HG03064 (cell line): ENCODE measurements around the gene TAS2R60.
"Not testable (repeated sequence)": the region's sequence is repeated elsewhere in the genome, so short reads cannot be mapped to it uniquely, and the experiment has no call there.

ENCODE experiments used
- ATAC-seq: cut with Tn5 transposase; IDR thresholded peaks from one replicate; pipeline ENCODE4 v1.9.1; 2021; ENCODE audit warnings: low read depth; ENCODE audit not compliant: unreplicated experiment

The TAS2R60 gene

DNA sequence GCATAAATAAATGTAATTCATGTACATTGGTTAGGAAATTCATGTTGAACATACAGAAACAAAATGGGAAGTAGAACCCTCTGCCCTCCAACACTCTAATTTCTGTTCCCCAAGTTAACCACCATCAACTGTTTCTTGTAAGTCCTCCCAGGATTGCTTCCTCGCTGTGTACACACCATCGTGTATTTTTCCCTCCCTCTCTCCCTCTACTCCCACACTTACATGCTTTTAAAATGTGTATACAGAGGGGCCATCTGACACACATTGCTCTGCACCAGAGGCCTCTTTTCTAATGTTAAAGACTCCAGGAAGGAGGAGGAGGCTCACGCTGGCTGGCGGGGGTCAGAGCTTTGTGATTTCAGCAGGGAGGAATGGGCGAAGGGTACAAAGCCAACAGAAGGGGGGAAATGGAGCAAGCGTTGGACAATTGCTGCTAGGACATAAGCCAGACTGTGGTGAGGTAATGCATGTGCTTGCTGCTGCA lies 32.7 kb upstream of the TAS2R60 start:
- no peak for ATAC-seq

DNA sequence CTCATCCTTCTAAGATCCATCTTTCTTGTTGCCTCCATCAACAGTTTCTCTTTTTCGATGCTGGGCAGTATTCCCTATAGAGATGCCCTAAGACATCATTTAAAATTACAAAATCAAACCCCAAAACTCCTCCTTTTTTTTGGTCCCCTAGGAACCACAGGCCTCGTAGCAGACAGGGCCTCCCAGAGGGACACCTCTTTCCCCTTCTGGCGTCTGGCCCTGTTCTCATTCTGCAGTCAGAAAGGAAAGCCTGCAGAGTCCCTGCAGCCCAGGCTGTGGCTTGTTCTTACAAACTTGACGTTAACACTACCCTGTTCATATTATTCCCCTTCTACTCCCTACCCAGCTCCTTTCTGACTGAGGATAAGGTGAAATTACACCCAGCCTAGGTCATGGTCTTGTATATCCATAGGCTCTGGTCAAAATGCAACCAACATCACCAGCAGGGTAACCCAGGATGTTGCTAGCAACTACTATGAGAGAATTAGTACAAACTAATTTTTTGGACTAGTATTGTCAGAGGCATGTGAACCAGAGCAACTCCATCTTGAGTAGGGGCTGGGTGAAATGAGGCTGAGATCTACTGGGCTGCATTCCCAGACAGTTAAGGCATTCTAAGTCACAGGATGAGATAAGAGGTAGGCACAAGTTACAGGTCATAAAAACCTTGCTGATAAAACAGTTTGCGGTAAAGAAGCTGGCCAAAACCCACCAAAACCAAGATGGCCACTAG lies 31.1 kb upstream of the TAS2R60 start:
- no peak for ATAC-seq

DNA sequence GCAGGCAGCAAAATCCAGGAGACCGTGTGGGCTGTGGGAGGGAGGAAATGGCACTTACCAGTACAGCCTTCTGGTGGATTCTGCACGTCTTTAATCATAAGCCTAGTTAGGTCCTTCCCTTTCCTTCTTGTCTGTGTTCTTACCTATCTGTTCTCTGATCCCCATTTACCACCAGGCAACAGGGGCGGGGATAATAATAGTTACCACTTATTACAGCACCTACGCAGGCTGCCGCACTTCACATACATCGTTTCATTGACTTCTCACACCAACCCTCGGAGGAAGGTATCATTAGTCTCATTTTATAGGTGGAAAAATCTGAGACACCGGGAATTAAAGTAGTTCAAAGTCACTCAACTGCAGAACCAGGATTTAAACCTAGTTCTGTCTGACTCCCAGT lies 30.1 kb upstream of the TAS2R60 start:
- ATAC-seq: no peak

DNA sequence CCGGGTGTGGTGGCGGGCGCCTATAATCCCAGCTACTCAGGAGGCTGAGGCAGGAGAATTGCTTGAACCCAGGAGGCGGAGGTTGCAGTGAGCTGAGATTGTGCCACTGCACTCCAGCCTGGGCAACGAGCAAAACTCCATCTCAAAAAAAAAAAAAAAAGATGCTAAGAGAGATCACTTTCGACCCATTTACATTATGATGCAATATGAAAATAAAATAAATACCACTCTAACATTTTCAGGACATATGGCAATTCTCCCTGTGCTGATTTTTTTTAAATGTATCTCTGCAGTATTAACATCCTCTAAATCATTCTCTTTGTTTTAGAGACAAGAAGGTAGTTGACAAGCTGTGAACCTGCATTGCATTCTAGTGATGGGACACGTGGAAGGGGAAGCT lies 28.0 kb upstream of the TAS2R60 start:
- not testable (repeated sequence) for ATAC-seq

DNA sequence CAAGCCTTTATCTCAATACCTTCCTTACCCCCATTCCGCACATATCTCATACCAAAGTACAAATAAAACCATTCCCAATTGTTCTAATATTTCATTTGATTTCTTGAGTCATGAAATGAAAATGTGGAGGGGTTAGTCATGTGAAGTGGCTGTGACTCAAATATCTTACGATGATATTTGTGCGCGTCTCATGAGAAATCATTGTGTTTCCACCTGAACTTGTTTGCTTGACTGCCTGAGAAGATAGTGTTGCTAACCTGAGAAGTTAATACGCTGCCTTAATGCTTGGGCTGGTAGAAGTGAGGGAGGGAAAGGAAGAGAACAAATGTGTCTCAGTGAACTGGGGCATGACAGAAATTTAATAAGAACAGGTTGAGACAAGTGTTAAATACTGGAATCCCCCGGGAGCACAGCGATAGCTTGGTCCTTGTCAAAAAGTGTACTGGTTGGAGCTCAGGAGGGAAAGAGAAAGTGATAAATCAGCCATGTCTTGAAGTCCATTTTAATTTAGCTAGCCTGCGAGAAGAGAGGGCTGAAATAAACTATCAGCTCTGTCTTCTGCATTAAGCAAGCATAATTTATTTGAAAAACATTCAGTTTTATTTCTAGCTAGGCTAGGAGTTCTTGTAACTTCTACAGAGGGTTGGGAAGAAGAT lies 27.4 kb upstream of the TAS2R60 start:
- ATAC-seq: no peak

DNA sequence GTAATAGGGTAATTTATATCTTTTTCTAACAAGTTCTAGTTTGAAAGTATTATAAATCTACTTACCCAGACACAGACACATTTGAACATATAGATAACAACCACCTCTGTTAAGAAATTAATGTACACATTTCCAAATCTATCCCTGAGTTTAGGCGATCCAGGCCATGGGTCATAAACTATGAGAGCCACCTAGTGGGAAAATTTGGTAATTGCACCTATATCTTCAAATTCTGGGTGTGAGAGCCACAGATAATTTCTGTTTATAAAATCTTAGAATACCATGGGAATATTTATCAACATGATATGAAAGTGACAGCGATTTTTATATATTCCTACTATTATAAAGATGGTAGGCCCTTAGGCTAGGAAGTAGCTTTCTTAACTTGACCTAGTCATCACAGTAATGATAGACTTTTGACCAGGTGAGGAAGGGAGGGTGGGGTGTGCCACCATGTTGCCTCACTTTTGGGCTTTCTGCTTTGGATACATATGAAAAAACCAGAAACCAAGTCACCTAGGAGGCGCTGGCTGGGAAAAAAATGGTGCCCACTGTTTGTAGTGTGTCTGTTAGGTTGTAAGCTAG lies 26.6 kb upstream of the TAS2R60 start:
- no peak for ATAC-seq

DNA sequence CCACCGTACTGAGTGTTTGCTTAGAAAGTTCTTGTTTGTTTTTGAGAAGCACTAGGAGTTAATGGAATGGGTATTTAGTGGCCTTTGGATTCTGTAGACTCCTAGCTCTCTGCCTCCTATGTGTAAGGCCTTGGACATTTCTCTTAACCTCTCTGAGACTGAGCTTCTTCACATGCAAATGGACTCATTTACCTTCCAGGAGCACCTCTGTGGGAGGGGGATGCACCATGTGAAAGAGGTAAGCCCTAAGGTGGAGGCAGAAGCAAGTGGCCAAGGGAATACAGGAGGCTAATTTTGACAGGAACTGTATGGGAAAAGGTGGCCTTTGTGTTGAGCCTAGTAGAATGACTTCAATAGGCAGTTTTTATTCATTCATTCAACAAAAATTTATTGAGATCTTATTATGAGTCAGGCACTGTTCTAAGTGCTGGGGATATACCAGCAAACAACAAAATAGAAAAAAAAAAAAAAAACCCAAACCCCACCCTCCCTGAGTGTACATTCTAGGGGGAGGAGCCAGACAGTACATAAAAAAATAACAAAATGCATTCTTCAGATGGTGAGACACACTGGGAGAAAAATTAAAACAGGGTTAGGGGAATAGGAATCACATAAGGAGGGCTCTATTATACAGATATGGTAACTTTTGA lies 25.4 kb upstream of the TAS2R60 start:
- no peak for ATAC-seq

DNA sequence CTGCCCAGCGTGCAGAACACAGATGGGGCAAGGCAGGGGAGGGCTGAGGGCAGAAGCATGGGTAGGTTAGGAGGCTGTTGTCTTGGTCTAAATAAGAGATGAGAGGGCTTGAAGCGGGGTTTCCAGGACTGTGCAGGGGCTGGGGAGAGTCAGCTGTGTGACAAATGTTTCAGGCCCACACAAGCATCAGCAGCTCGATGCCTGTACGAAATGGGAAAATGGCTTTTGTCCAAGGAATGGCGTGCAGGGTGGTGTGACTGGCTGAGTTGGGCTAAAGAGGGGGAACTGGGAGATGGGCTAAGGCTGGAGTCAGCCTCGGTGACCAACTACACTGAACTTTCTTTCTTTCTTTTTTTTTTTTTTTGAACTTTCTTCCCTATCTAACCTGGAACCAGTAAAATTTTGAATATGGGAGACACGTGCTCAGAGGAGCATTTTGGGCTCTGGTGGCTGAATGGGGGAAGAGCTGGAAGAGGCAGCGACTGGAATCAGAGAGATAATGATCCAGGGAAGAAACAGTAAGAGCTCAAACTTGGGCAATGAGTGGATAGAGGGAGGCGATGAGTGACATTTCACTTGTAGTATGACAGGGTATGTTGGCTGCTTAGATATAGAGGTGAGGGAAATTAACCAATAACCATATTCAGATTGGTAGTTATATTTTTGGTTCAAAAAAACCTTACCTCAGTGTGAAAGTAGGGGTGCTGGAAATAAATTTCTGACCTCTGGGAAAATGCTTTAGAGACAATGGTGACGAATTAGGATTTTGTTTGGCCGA lies 24.4 kb upstream of the TAS2R60 start:
- ATAC-seq: no peak

DNA sequence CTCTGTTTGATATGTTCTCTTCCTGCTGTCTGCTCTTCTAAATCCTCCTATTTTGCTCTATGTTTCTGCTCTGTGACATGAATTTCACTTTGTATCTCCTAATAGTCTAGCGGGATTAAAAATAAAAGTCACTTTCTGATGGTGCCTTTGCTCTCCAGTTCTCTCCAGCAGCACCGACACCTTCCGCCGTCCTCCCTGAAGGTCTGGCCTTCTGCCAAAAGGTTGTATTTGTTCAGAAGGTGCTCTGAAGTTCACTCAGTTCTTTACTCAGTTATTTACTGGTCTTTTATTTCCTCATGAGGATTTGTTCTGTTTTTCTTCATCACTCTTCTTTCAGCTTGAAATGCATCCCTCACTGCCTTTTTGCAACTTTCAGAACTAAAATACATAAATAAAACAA lies 23.4 kb upstream of the TAS2R60 start:
- ATAC-seq: no peak

DNA sequence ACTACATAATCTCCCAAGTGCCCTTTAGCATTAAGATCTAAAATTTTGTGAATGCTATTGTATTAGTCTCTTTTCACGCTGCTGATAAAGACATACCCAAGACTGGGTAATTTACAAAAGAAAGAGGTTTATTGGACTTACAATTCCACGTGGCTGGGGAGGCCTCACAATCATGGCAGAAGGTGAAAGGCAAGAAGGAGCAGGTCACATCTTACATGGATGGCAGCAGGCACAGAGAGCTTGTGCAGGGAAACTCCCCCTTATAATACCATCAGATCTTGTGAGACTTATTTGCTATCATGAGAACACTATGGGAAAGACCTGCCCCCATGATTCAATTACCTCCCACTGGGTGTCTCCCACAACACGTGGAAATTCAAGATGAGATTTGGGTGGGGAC lies 22.6 kb upstream of the TAS2R60 start:
- ATAC-seq: not testable (repeated sequence)

DNA sequence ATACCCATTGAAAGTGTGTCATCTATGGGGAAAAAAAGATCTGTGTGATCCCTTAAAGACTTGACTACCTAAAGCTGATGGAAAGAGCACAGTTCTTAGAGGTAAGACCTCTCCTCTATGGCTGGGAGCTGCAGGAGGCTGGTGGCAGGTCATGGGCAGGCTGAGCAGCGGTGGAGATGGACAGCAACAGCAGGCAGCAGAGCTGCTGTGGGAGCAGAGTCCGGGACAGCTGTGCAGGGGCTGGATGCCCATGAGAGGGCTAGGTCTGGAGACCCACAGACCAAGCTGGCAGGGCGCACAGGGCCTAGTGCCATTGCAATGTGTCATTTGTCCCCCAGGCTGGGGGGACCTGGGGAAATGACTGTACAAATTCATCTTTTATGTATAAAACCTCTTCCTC lies 21.2 kb upstream of the TAS2R60 start:
- no peak for ATAC-seq

DNA sequence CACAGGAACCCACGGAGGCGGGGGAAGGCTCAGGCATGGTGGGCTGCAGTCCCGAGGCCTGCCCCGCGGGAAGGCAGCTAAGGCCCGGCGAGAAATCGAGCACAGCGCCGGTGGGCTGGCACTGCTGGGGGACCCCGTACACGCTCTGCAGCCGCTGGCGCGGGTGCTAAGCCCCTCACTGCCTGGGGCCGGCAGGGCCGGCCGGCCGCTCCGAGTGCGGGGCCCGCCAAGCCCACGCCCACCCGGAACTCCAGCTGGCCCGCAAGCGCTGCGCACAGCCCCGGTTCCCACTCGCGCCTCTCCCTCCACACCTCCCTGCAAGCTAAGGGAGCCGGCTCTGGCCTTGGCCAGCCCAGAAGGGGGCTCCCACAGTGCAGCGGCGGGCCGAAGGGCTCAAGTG lies 18.8 kb upstream of the TAS2R60 start:
- ATAC-seq: not testable (repeated sequence)

DNA sequence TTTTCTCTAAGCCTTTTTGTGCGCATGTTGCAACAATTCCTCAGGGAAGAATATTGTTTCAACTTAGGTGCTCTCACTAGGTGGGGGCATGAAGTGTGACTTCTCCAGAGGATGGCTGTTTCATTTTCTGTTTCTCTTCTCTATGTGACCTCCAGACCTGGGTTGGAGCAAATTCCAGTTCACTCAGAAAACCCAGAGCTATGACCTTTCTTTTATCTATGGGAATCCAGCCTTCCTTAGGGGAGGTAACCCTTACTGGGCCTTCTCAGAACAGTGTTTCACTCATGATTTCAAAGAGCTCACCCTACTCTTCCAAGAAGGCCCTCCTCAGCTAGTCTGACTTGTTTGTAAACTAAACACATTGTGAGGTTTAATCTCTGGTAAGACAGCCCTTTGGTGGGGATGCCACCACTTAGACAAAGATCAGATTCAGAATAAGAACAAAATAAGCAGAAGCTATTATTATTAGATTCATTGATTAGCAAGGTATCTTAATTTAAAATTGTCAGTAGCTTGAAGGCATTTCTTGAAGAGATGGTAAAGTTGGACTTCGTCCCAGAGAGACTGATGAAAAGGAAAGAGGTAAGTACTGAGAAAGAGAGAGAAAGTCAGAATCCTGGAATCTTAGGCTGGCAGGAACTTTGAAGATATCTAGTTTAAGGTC lies 16.6 kb upstream of the TAS2R60 start:
- ATAC-seq: no peak

DNA sequence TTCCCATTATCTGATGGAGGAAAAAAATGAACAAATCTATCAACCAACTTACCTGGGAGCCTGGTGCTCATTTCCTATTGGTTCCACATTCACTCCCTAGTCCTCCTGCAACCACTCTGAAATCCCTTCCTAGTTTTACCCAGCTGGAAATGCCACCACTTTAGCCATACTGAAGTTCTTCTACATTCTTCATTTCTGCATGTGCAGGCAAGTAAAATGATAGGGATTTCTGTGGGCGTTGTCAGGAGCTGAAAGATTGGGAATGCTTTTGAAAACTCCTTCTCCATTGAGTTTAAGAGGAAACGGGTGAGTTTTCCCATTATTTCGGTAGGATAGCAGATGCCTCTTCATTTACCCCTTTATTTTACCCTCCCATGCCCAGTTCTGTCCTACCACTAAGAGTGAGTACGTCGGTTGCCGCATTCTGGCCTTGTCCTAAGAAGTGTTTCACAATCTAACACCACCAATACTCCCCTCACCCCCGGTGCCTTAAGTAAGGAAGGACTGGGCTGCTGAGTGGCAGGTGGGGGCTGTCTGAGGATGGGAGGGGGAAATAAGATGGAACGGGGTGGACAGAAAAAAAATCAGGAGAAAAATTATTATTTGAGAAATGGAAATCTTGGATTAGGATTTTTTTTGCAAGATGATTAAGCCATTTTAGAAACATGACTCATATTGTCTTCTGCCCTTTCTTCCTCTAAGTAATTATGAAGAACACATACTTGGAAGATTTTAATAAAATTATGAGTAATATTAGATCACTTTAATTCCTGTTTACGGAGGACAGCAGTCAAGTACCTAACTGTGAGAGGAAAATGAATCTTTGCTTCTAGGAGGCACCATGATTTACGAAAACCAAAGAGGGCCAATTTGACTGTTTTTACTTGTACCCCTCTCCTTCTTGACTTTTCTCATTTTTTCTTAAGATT lies 13.2 kb upstream of the TAS2R60 start:
- no peak for ATAC-seq

DNA sequence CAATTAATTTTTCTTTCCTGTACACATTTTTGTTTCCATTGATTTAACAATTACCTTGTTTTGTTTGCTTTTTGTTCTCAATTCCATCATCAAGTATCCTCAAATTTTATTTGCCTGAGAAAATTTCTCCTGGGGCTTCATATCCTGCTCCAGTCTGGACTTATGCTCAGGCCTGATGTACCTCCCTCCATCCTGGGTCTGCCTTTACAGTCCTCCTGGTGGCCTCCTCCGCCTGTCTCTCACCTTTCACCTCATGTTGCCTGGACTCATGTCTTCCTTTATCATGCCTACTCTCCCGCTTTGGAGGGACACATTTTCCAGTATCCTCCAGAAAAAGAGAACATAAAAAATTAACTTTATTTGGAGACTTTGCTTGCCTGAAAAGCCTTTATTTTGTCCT lies 12.1 kb upstream of the TAS2R60 start:
- ATAC-seq: no peak

DNA sequence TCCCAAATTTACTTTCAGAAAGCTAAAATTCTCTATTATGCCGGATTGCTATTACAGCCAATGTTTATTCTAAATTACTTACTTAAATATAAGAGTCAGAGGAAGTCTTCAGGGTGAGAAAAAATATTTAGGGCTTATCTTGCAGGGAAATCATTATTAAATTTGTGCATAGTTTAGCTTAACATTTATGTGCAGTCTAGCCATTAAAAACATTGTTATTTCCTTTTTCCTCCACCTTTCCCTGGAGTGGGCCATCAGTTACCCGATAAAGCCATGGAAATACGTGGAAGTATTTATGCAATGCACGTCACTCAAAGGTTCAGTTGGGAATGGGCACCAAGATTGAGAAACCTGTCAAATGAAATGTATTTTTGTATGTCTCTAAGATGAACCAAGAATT lies 9.5 kb upstream of the TAS2R60 start:
- no peak for ATAC-seq

DNA sequence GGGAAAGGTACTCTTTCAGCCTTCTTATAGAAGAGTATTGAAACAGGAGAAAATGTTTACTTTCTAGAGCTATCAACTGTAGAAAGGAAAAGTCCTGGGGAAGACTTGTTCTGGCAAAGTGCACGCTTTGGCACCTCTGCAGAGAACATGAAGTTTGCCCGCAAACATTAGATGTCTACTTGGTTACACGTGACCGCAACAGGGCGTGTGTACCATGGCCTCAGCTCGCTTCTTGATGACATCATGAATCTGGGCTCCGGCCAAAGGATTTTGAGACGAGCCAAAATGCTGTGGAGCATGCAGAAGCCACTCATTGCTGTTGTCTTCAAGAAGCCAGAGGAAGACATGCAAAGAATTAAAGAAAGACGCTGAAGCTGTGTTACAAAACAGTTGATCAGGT lies 8.6 kb upstream of the TAS2R60 start:
- ATAC-seq: no peak

DNA sequence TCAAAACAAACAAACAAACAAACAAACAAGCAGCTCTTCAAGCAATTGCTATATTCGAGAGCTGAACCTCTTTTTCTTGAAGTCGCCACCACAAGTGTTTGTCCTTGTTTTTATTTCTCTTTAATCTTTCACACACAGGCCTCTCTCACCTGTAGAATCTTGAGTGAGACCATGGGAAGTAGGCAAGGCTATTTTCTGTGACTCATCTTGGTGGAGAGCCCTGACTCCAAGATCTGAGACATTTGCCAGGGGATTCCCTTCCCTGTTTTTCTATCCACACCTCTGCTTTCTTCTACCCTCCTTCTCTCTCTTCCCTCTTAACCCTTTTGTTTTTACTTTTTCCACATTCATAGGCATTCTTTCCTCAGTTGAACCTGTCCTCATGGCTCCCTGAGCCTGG lies 8.0 kb upstream of the TAS2R60 start:
- no peak for ATAC-seq

DNA sequence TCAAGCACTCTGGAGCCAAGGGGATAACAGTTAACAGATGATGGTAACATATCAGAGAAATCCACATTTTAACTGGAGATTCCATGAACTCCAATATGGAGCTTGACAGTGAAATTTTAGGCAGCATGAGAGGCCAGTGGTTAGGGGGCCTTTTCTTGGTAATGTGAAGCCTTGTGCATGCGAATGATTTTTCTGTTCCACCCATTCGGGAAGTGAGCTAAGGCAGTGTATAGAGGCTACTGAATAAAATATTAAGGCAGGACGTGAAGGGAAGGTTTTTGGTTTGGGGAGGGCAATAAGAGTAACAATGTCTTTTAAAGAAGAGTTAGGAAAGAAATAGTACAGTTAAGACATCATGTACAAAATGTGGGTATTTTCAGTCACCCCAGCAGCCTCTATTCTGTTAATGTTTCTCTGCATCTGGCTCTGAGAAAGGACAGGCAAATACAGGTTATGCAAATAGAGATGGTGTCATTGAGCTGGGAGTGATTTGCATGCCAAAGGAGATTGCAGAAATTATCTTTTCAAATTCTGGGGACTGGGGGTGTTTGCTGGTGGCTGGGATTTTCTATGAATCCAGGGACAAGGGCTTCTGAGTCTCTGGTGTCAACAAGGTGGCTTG lies 6.8 kb upstream of the TAS2R60 start:
- ATAC-seq: peak; percentile 72
